H7 (cell line): ENCODE results near the gene NCKAP1. TPM values are rescaled to one million over a fixed set of nuclear protein-coding genes. Genes with fewer than 3 reads are reported as not detected.
"Not testable (repeated sequence)": the region's sequence is repeated elsewhere in the genome, so short reads cannot be mapped to it uniquely, and the experiment has no call there.

Experiments
- DNase-seq: peaks from one replicate; pipeline ENCODE4 v3.0.0; 2012
- H3K27me3 ChIP-seq: 2 replicates; pipeline ENCODE4 v1.6.0; 2011; ENCODE audit warnings: mild to moderate bottlenecking, low read length; ENCODE audit not compliant: control insufficient read depth, insufficient read depth
- H3K36me3 ChIP-seq: replicated peaks from 2 replicates; pipeline ENCODE4 v1.5.1; 2011; ENCODE audit warnings: low read length; ENCODE audit not compliant: control insufficient read depth, insufficient read depth
- H3K4me3 ChIP-seq: 2 replicates; pipeline ENCODE4 v1.5.1; 2011; ENCODE audit warnings: low read depth, mild to moderate bottlenecking, control low read depth, low read length, moderate library complexity; ENCODE audit not compliant: insufficient read depth
- total RNA-seq: library from RNA; depleted of rRNA; stranded (reverse); fragments of >200 nt; shearing (Covaris generic); gene quantifications from 2 replicates; pipeline ENCODE4 v1.2.3, GENCODE V29; 2014

Gene NCKAP1
- total RNA-seq, 1 experiment from 2014 or later = 135 TPM

GRCh38 chr2:183028108-183028507, 10.1 kb downstream of the NCKAP1 start:
- Histone ChIP-seq H3K4me3 (no peak overlapping the region), H3K27me3 (no peaks in the 10 kb centered on the region), H3K36me3 (no peaks in the 10 kb centered on the region)
- DNase-seq = no peak

- H3K4me3 ChIP-seq = no peak overlapping the region
- no peaks in the 10 kb centered on the region for H3K27me3 ChIP-seq
- no peaks in the 10 kb centered on the region for H3K36me3 ChIP-seq
- DNase-seq = no peak
These were observed 10.8 kb downstream of the NCKAP1 start for GRCh38 chr2:183027443-183027842.

- no peak for DNase-seq
- Histone ChIP-seq H3K36me3 (no peaks in the 10 kb centered on the region), H3K27me3 (no peaks in the 10 kb centered on the region)
These were observed 11.8 kb downstream of the NCKAP1 start for GRCh38 chr2:183026424-183026823.

GRCh38 chr2:183025993-183026392, 12.3 kb downstream of the NCKAP1 start:
- no peaks in the 10 kb centered on the region for H3K36me3 ChIP-seq
- DNase-seq = no peak
- H3K27me3 ChIP-seq = no peaks in the 10 kb centered on the region
- no peak overlapping the region for H3K4me3 ChIP-seq

More at GRCh38 chr2:183026424-183026823, 11.8 kb downstream of the NCKAP1 start:
- no peak overlapping the region for H3K4me3 ChIP-seq

- no peaks in the 10 kb centered on the region for H3K27me3 ChIP-seq
- no peak for DNase-seq
- no peaks in the 10 kb centered on the region for H3K36me3 ChIP-seq
- no peak overlapping the region for H3K4me3 ChIP-seq
These were observed 13.7 kb downstream of the NCKAP1 start for GRCh38 chr2:183024339-183025095.

GRCh38 chr2:183022711-183023110, 15.5 kb downstream of the NCKAP1 start:
- Histone ChIP-seq H3K4me3 (no peak overlapping the region), H3K27me3 (no peaks in the 10 kb centered on the region), H3K36me3 (no peaks in the 10 kb centered on the region)
- no peak for DNase-seq

- no peak for DNase-seq
- Histone ChIP-seq H3K27me3 (no peaks in the 10 kb centered on the region), H3K4me3 (no peak overlapping the region), H3K36me3 (peaks cover 1% of the 10 kb centered on the region; the same call in 1 of the 2 replicates)
These were observed 16.6 kb downstream of the NCKAP1 start for GRCh38 chr2:183021613-183022012.

- DNase-seq = no peak
- Histone ChIP-seq H3K4me3 (no peak overlapping the region), H3K27me3 (no peaks in the 10 kb centered on the region), H3K36me3 (peaks cover 1% of the 10 kb centered on the region; the same call in 1 of the 2 replicates)
These were observed 18.4 kb downstream of the NCKAP1 start for GRCh38 chr2:183019718-183020442.

GRCh38 chr2:183017845-183018244, 20.4 kb downstream of the NCKAP1 start:
- H3K36me3 ChIP-seq, H3K4me3 ChIP-seq, DNase-seq, H3K27me3 ChIP-seq: not testable (repeated sequence)

- DNase-seq = no peak
- no peaks in the 10 kb centered on the region for H3K27me3 ChIP-seq
- H3K36me3 ChIP-seq = peaks cover 1% of the 10 kb centered on the region; the same call in 1 of the 2 replicates
- no peak overlapping the region for H3K4me3 ChIP-seq
These were observed 24.3 kb downstream of the NCKAP1 start for GRCh38 chr2:183014005-183014404.

- DNase-seq = no peak
- H3K36me3 ChIP-seq = no peaks in the 10 kb centered on the region
- H3K4me3 ChIP-seq = no peak overlapping the region
- H3K27me3 ChIP-seq = no peaks in the 10 kb centered on the region
These were observed 26.5 kb downstream of the NCKAP1 start for GRCh38 chr2:183011743-183012142.

GRCh38 chr2:183010112-183010511, 28.1 kb downstream of the NCKAP1 start:
- DNase-seq = peak; percentile 20
- no peak overlapping the region for H3K4me3 ChIP-seq
- H3K36me3 ChIP-seq = no peaks in the 10 kb centered on the region
- H3K27me3 ChIP-seq = no peaks in the 10 kb centered on the region

GRCh38 chr2:183009249-183009899, 28.9 kb downstream of the NCKAP1 start:
- no peak overlapping the region for H3K4me3 ChIP-seq
- H3K36me3 ChIP-seq = no peaks in the 10 kb centered on the region
- no peak for DNase-seq
- H3K27me3 ChIP-seq = no peaks in the 10 kb centered on the region

GRCh38 chr2:183001948-183002347, 36.3 kb downstream of the NCKAP1 start:
- Histone ChIP-seq H3K36me3 (no peaks in the 10 kb centered on the region; the same call in none of the 2 replicates), H3K27me3 (no peaks in the 10 kb centered on the region), H3K4me3 (no peak overlapping the region)
- DNase-seq = no peak

- no peak for DNase-seq
- H3K4me3 ChIP-seq = no peak overlapping the region
- no peaks in the 10 kb centered on the region for H3K27me3 ChIP-seq
- no peaks in the 10 kb centered on the region; the same call in none of the 2 replicates for H3K36me3 ChIP-seq
These were observed 37.4 kb downstream of the NCKAP1 start for GRCh38 chr2:183000846-183001245.
